ENCODE measurements around the gene MICU1. TPM values are rescaled to one million over a fixed set of nuclear protein-coding genes. Genes with fewer than 3 reads are reported as not detected.

The MICU1 gene
- total and polyA plus RNA-seq, 2 of the 13 experiments (the other 11 are each of a cell fraction or from before 2014, with no cell fraction given) = 32.5 to 56.1 TPM

DNA sequence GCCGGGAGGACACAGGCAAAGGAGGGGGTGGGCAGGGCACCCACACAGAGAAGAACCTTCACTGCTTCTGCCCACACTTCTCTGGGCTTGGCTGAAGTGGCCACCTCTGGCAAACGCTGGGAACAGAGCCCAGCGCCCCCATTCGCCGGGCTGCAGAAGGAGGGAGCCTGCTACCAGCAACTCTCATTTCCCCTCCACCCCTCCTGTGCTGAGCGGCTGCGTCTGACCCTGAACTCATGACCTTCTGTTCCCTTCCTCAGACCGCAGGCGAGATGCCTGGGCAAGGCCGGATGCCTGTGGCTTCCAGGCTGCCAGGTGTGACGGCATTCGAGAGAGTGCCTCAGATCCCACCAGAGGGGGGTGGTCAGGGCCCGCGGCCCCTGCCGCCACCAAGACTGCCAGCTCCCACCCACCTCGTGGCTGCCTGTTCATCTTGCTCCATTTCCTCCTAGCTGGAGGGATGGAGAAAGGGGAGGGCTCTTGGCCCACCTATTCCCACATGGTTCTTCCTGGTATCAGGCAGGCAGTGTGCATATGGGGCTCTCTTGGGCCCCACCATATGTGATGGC is 291.0 kb downstream of the MICU1 start (continued):
- TF ChIP-seq MTA3 (CRISPR knock-in tag; IDR thresholded peaks at IDR 0.05) (no peak), SKI (IDR thresholded peaks at IDR 0.05; ENCODE audit: partially characterized antibody) (peak; percentile 61), DPF2 (CRISPR knock-in tag; IDR thresholded peaks at IDR 0.05; ENCODE audit: borderline replicate concordance, low read depth) (peak; percentile 76), ZNF644 (CRISPR knock-in tag; IDR thresholded peaks at IDR 0.05; ENCODE audit: low read depth) (0 out of 2 replicates have a peak, but pooled peaks have one; percentile 6), AGO1 (IDR thresholded peaks at IDR 0.05; ENCODE audit: low read depth, low read length, poor library complexity, severe bottlenecking) (no peak), SAP130 (CRISPR knock-in tag; IDR thresholded peaks at IDR 0.05; ENCODE audit: low read depth) (peak; percentile 73), ZGPAT (CRISPR knock-in tag; IDR thresholded peaks at IDR 0.05) (peak; percentile 81; the same call in 1 of the 2 replicates), TBX2 (CRISPR knock-in tag; IDR thresholded peaks at IDR 0.05; ENCODE audit: borderline replicate concordance) (peak; percentile 89; the same call in 1 of the 2 replicates), REPIN1 (CRISPR knock-in tag; IDR thresholded peaks at IDR 0.05; ENCODE audit: borderline replicate concordance, low read depth) (peak; percentile 69), POGK (CRISPR knock-in tag; conservative IDR thresholded peaks at IDR 0.05) (peak; percentile 72), HNRNPL (IDR thresholded peaks at IDR 0.05; ENCODE audit: low read depth, low read length) (peak; percentile 93), PPARG (CRISPR knock-in tag; conservative IDR thresholded peaks at IDR 0.05) (peak; percentile 34; the same call in 1 of the 2 replicates), ZNF652 (CRISPR knock-in tag; IDR thresholded peaks at IDR 0.05; ENCODE audit: borderline replicate concordance, low read depth) (no peak), NRL (CRISPR knock-in tag; IDR thresholded peaks at IDR 0.05; ENCODE audit: borderline replicate concordance) (peak; percentile 92; the same call in 1 of the 2 replicates), KMT2B (CRISPR knock-in tag; IDR thresholded peaks at IDR 0.05) (0 out of 2 replicates have a peak, but pooled peaks have one; percentile 42), ZNF570 (CRISPR knock-in tag; IDR thresholded peaks at IDR 0.05; ENCODE audit: borderline replicate concordance) (no peak), GLI4 (CRISPR knock-in tag; IDR thresholded peaks at IDR 0.05; ENCODE audit: borderline replicate concordance) (0 out of 2 replicates have a peak, but pooled peaks have one; percentile 27)
- TF ChIP-seq, protein P1, sequence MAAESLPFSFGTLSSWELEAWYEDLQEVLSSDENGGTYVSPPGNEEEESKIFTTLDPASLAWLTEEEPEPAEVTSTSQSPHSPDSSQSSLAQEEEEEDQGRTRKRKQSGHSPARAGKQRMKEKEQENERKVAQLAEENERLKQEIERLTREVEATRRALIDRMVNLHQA (CRISPR knock-in tag; IDR thresholded peaks at IDR 0.05) = no peak
- TF ChIP-seq, protein P2, sequence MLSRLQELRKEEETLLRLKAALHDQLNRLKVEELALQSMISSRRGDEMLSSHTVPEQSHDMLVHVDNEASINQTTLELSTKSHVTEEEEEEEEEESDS (CRISPR knock-in tag; IDR thresholded peaks at IDR 0.05; ENCODE audit: borderline replicate concordance) = no peak
- TF ChIP-seq, protein P3, sequence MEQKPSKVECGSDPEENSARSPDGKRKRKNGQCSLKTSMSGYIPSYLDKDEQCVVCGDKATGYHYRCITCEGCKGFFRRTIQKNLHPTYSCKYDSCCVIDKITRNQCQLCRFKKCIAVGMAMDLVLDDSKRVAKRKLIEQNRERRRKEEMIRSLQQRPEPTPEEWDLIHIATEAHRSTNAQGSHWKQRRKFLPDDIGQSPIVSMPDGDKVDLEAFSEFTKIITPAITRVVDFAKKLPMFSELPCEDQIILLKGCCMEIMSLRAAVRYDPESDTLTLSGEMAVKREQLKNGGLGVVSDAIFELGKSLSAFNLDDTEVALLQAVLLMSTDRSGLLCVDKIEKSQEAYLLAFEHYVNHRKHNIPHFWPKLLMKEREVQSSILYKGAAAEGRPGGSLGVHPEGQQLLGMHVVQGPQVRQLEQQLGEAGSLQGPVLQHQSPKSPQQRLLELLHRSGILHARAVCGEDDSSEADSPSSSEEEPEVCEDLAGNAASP (CRISPR knock-in tag; IDR thresholded peaks at IDR 0.05; ENCODE audit: borderline replicate concordance) = peak; percentile 62; the same call in 1 of the 2 replicates

All from HepG2 (cell line).